Colonic mucosa (tissue), 4 donors: ENCODE data around the gene RAB40C. TPM values are rescaled to one million over a fixed set of nuclear protein-coding genes. Genes with fewer than 3 reads are reported as not detected.

Experiments
- DNase-seq: peaks from one replicate; pipeline ENCODE4 v3.0.0-alpha.2; 2020
- H3K27ac ChIP-seq: fragments of 200-600 bp; one replicate; pipeline ENCODE4 v1.8.0; 2021
- H3K27me3 ChIP-seq: fragments of 200-600 bp; one replicate; pipeline ENCODE4 v1.8.0; 2021
- H3K36me3 ChIP-seq: fragments of 200-600 bp; one replicate; pipeline ENCODE4 v1.8.0; 2021
- H3K4me1 ChIP-seq: fragments of 200-600 bp; one replicate; pipeline ENCODE4 v1.8.0; 2021; ENCODE audit warnings: mild to moderate bottlenecking
- H3K4me3 ChIP-seq: fragments of 200-600 bp; one replicate; pipeline ENCODE4 v1.8.0; 2021
- H3K9ac ChIP-seq, 2 donors: one replicate each; pipeline ENCODE4 v1.7.0; 2013; ENCODE audit warnings: control low read depth in 2 of 2, low read depth in 2 of 2, low read length in 2 of 2
- H3K9me3 ChIP-seq: fragments of 200-600 bp; one replicate; pipeline ENCODE4 v1.8.0; 2021
- CTCF ChIP-seq: fragments of 200-600 bp; IDR thresholded peaks from one replicate; pipeline ENCODE4 v1.8.0; 2022; ENCODE audit warnings: antibody characterized with exemption, mild to moderate bottlenecking
- intact Hi-C: fragments of 100-400 bp; cut with DNase I; formaldehyde crosslinking; loops from one replicate; pipeline ENCODE4 v1.14.1; 2022
- total RNA-seq, 2 donors: library from RNA; stranded (reverse); fragmentation: NEBNext Ultra II Directional in 1 of 2; extraction: Animal tissue kit (Norgen Biotek cat#: 25700) in 1 of 2; gene quantifications; one replicate each; pipeline ENCODE4 v1.2.1, GENCODE V29; 2021
- donor health status: healthy.
- donor health status: DM: no; HTN: no; CAD: no.
- donor health status: DM: no; HTN: no; CAD: no.

The RAB40C gene
- total RNA-seq, 2 donors from 2014 or later = 34.9 to 38.5 TPM

DNA sequence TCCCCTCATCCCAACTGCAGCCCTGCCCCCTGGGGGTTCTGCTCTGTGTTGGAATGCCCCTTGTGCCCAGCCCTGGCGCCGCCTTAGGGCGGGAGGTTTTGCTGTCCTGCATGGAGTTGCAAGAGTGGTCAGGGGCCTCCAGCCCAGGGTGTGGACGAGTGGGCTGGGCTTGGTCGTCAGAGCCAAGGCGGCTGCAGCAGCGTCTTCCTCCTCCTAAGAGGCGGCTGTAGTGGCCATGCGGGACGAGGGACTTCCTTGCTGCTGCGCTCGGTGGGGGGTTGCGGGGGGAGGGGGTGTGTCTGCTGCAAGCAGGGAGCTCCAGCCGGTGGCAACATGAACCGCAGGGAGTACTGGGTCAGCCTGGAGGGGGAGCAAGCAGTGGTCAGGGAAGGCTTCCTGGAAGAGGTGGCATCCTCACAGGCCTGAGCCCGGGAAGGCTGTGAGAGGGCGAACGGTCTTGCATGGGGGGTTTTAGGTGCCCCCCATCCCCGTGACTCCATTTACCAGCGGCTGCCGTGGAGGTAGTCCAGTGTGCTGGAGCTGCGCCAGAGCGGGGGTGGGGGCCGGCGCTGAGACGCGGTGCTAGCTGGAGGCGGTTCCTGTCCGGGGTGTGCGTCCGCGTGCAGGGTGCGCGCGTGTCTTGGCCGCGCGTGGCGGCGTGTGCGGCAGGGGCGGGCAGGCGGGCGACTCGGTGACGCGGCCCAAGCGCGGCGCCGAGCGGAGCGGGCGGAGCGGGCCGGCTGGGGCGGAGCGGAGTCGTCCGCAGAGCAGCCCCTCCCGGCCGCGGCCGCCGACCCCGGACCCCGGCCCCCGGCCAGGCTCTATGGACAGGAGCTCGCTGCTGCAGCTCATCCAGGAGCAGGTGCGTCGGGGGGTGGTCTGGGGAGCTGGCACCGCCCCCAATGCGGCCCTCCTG, 85.4 kb downstream of the RAB40C start, which contains the start of gene RHBDL1:
Gene RHBDL1, plus strand, starts transcription at position 704 of the 916 bp plus-strand sequence. Its CDS starts 120 bp downstream, at position 824.
- Histone ChIP-seq H3K4me3 (peak within 1 kb of the TSS; percentile 25), H3K9me3 (no peaks in the 10 kb centered on the region), H3K9ac (peak within 1 kb of the TSS; percentile 38 to 55), H3K27ac (no peak within 1 kb of the TSS), H3K36me3 (peaks cover 18% of the 10 kb centered on the region), H3K27me3 (no peaks in the 10 kb centered on the region), H3K4me1 (peaks cover 17% of the 10 kb centered on the region)
- DNase-seq = no peak
- intact Hi-C loops = no loop called here
- no peak for TF ChIP-seq CTCF

DNA sequence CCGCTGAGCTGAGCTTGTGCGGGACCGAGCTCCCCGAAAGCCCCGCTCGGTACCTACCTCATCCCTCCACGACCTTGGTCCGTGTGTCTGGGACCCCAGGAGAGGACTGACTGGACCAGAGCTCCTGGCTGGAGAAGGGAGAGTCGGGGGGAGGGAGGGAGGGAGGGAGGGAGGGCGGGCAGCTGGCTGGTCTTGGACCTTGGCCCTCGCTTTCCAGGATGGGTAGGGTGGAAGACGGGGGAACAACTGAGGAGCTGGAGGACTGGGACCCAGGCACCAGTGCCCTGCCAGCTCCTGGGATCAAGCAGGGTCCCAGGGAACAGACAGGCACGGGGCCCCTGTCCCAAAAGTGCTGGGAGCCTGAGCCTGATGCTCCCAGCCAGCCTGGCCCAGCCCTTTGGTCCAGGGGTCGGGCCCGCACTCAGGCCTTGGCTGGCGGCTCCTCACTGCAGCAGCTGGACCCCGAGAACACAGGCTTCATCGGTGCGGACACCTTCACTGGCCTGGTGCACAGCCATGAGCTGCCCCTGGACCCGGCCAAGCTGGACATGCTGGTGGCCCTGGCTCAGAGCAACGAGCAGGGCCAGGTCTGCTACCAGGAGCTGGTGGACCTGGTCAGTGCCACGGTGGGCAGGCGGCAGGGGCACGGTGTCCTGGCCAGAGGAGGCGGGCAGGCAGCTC, 86.2 kb downstream of the RAB40C start:
- intact Hi-C loops = no loop called here
- Histone ChIP-seq H3K9me3 (no peaks in the 10 kb centered on the region), H3K27ac (no peak overlapping the region), H3K4me1 (peaks cover 19% of the 10 kb centered on the region), H3K36me3 (peaks cover 15% of the 10 kb centered on the region), H3K27me3 (no peaks in the 10 kb centered on the region), H3K9ac (peak overlapping the region in 1 of 2 donors; percentile 22), H3K4me3 (peak overlapping the region; percentile 25)
- no peak for DNase-seq
- TF ChIP-seq CTCF = no peak

DNA sequence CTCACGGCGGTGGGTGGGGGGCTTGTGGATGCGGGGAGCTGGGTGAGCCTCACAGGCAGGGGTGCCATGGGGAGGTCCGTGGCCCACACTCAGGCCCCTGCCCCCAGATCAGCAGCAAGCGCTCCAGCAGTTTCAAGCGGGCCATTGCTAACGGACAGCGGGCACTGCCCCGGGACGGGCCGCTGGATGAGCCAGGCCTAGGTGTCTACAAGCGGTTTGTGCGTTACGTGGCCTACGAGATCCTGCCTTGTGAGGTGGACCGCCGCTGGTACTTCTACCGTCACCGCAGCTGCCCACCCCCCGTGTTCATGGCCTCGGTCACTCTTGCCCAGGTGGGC, 86.7 kb downstream of the RAB40C start:
- H3K27ac ChIP-seq = no peak overlapping the region
- intact Hi-C loops = no loop called here
- no peak for TF ChIP-seq CTCF
- H3K9me3 ChIP-seq = no peaks in the 10 kb centered on the region
- peaks cover 24% of the 10 kb centered on the region for H3K4me1 ChIP-seq
- H3K36me3 ChIP-seq = peaks cover 15% of the 10 kb centered on the region
- H3K9ac ChIP-seq = peak overlapping the region in 1 of 2 donors; percentile 22
- no peak overlapping the region for H3K4me3 ChIP-seq
- DNase-seq = no peak
- no peaks in the 10 kb centered on the region for H3K27me3 ChIP-seq

- DNase-seq = peak; percentile 94
- no peaks in the 10 kb centered on the region for H3K9me3 ChIP-seq
- H3K27ac ChIP-seq = no peak overlapping the region
- peaks cover 13% of the 10 kb centered on the region for H3K36me3 ChIP-seq
- intact Hi-C loops = no loop called here
- no peak for TF ChIP-seq CTCF
- no peaks in the 10 kb centered on the region for H3K27me3 ChIP-seq
- H3K4me3 ChIP-seq = no peak overlapping the region
- H3K9ac ChIP-seq = peak overlapping the region in 1 of 2 donors; percentile 22
- peaks cover 28% of the 10 kb centered on the region for H3K4me1 ChIP-seq
These were observed 87.0 kb downstream of the RAB40C start for GRCh38 chr16:676913-677312.

GRCh38 chr16:677316-678190, 87.7 kb downstream of the RAB40C start:
- Histone ChIP-seq H3K4me1 (peaks cover 34% of the 10 kb centered on the region), H3K27me3 (no peaks in the 10 kb centered on the region), H3K36me3 (peaks cover 9% of the 10 kb centered on the region), H3K9me3 (no peaks in the 10 kb centered on the region), H3K9ac (peak overlapping the region in 1 of 2 donors; percentile 19), H3K27ac (no peak overlapping the region), H3K4me3 (no peak overlapping the region)
- no peak for DNase-seq
- intact Hi-C loops = no loop called here
- TF ChIP-seq CTCF = no peak
